ENCODE data around the gene FLYWCH1. TPM values are rescaled to one million over a fixed set of nuclear protein-coding genes. Genes with fewer than 3 reads are reported as not detected.
"Not testable (repeated sequence)": the region's sequence is repeated elsewhere in the genome, so short reads cannot be mapped to it uniquely, and the experiment has no call there.

FLYWCH1 gene
- total and polyA plus RNA-seq, 2 donors, result 11.4 to 38.0 TPM

GRCh38 chr16:2925951-2926649 is 14.4 kb downstream of the FLYWCH1 start:
- Histone ChIP-seq H3K4me1 (ENCODE audit: insufficient read depth) (no peaks in the 10 kb centered on the region), H3K4me3 (ENCODE audit: low read depth, low read length) (no peak overlapping the region), H3K36me3 (ENCODE audit: insufficient read depth) (peaks cover 4% of the 10 kb centered on the region), H3K27ac (ENCODE audit: low read depth) (no peak overlapping the region)
- DNase-seq (ENCODE audit: extremely low spot score), result no peak
- WGBS, result 69% methylated on average over 9 of the region's 9 CpGs

GRCh38 chr16:2926650-2926999 is 14.9 kb downstream of the FLYWCH1 start:
- WGBS, result 82% methylated on average over 5 of the region's 5 CpGs
- Histone ChIP-seq H3K4me3 (ENCODE audit: low read depth, low read length) (no peak overlapping the region), H3K27ac (ENCODE audit: low read depth) (no peak overlapping the region), H3K36me3 (ENCODE audit: insufficient read depth) (peaks cover 4% of the 10 kb centered on the region), H3K4me1 (ENCODE audit: insufficient read depth) (no peaks in the 10 kb centered on the region)
- DNase-seq (ENCODE audit: extremely low spot score), result no peak

GRCh38 chr16:2927010-2927646 is 15.4 kb downstream of the FLYWCH1 start:
- H3K27ac ChIP-seq (ENCODE audit: low read depth), result no peak overlapping the region
- H3K4me3 ChIP-seq (ENCODE audit: low read depth, low read length), result no peak overlapping the region
- 7% methylated on average over 19 of the region's 19 CpGs for WGBS
- peak; percentile 83 for DNase-seq (ENCODE audit: extremely low spot score)
- H3K36me3 ChIP-seq (ENCODE audit: insufficient read depth), result peaks cover 4% of the 10 kb centered on the region
- H3K4me1 ChIP-seq (ENCODE audit: insufficient read depth), result no peaks in the 10 kb centered on the region

- H3K36me3 ChIP-seq (ENCODE audit: insufficient read depth); H3K4me3 ChIP-seq (ENCODE audit: low read depth, low read length); DNase-seq (ENCODE audit: extremely low spot score); H3K4me1 ChIP-seq (ENCODE audit: insufficient read depth); H3K27ac ChIP-seq (ENCODE audit: low read depth): not testable (repeated sequence)
- WGBS, result 87% methylated on average over 4 of the region's 4 CpGs
Measured at GRCh38 chr16:2928151-2928550, 16.4 kb downstream of the FLYWCH1 start.

GRCh38 chr16:2928796-2929195 is 17.1 kb downstream of the FLYWCH1 start:
- no peak overlapping the region for H3K4me3 ChIP-seq (ENCODE audit: low read depth, low read length)
- no peak for DNase-seq (ENCODE audit: extremely low spot score)
- no peaks in the 10 kb centered on the region for H3K4me1 ChIP-seq (ENCODE audit: insufficient read depth)
- H3K36me3 ChIP-seq (ENCODE audit: insufficient read depth), result peaks cover 4% of the 10 kb centered on the region
- no peak overlapping the region for H3K27ac ChIP-seq (ENCODE audit: low read depth)
- WGBS, result 91% methylated on average over 11 of the region's 11 CpGs

GRCh38 chr16:2929693-2930092 is 18.0 kb downstream of the FLYWCH1 start:
- Histone ChIP-seq H3K4me3 (ENCODE audit: low read depth, low read length) (no peak overlapping the region), H3K4me1 (ENCODE audit: insufficient read depth) (no peaks in the 10 kb centered on the region), H3K36me3 (ENCODE audit: insufficient read depth) (peaks cover 7% of the 10 kb centered on the region), H3K27ac (ENCODE audit: low read depth) (no peak overlapping the region)
- 93% methylated on average over 14 of the region's 14 CpGs for WGBS
- DNase-seq (ENCODE audit: extremely low spot score), result no peak

GRCh38 chr16:2930236-2930635 is 18.5 kb downstream of the FLYWCH1 start:
- 95% methylated on average over 15 of the region's 15 CpGs for WGBS
- DNase-seq (ENCODE audit: extremely low spot score), result no peak
- H3K36me3 ChIP-seq (ENCODE audit: insufficient read depth), result peaks cover 8% of the 10 kb centered on the region
- no peaks in the 10 kb centered on the region for H3K4me1 ChIP-seq (ENCODE audit: insufficient read depth)
- H3K27ac ChIP-seq (ENCODE audit: low read depth), result no peak overlapping the region
- H3K4me3 ChIP-seq (ENCODE audit: low read depth, low read length), result no peak overlapping the region

GRCh38 chr16:2931231-2931914 is 19.6 kb downstream of the FLYWCH1 start:
- not testable (repeated sequence) for H3K36me3 ChIP-seq (ENCODE audit: insufficient read depth)
- 93% methylated on average over 13 of the region's 13 CpGs for WGBS

GRCh38 chr16:2933136-2933535 is 21.4 kb downstream of the FLYWCH1 start:
- Histone ChIP-seq H3K27ac (ENCODE audit: low read depth) (no peak overlapping the region), H3K36me3 (ENCODE audit: insufficient read depth) (peaks cover 12% of the 10 kb centered on the region), H3K4me1 (ENCODE audit: insufficient read depth) (no peaks in the 10 kb centered on the region), H3K4me3 (ENCODE audit: low read depth, low read length) (no peak overlapping the region)
- 94% methylated on average over 30 of the region's 30 CpGs for WGBS
- no peak for DNase-seq (ENCODE audit: extremely low spot score)

More at GRCh38 chr16:2931231-2931914, 19.6 kb downstream of the FLYWCH1 start:
- H3K27ac ChIP-seq (ENCODE audit: low read depth); H3K4me3 ChIP-seq (ENCODE audit: low read depth, low read length); DNase-seq (ENCODE audit: extremely low spot score); H3K4me1 ChIP-seq (ENCODE audit: insufficient read depth): not testable (repeated sequence)

GRCh38 chr16:2933701-2934100 is 22.0 kb downstream of the FLYWCH1 start:
- 88% methylated on average over 22 of the region's 22 CpGs for WGBS
- H3K36me3 ChIP-seq (ENCODE audit: insufficient read depth), result peaks cover 15% of the 10 kb centered on the region

GRCh38 chr16:2934450-2934849 is 22.7 kb downstream of the FLYWCH1 start:
- 89% methylated on average over 15 of the region's 15 CpGs for WGBS
- DNase-seq (ENCODE audit: extremely low spot score), result no peak
- Histone ChIP-seq H3K4me3 (ENCODE audit: low read depth, low read length) (no peak overlapping the region), H3K4me1 (ENCODE audit: insufficient read depth) (no peaks in the 10 kb centered on the region), H3K36me3 (ENCODE audit: insufficient read depth) (peaks cover 15% of the 10 kb centered on the region), H3K27ac (ENCODE audit: low read depth) (no peak overlapping the region)

More at GRCh38 chr16:2933701-2934100, 22.0 kb downstream of the FLYWCH1 start:
- H3K27ac ChIP-seq (ENCODE audit: low read depth), result no peak overlapping the region
- H3K4me1 ChIP-seq (ENCODE audit: insufficient read depth), result no peaks in the 10 kb centered on the region
- DNase-seq (ENCODE audit: extremely low spot score), result no peak
- no peak overlapping the region for H3K4me3 ChIP-seq (ENCODE audit: low read depth, low read length)

- H3K36me3 ChIP-seq (ENCODE audit: insufficient read depth), result peaks cover 13% of the 10 kb centered on the region
- no peak overlapping the region for H3K4me3 ChIP-seq (ENCODE audit: low read depth, low read length)
- no peak for DNase-seq (ENCODE audit: extremely low spot score)
- H3K27ac ChIP-seq (ENCODE audit: low read depth), result no peak overlapping the region
- H3K4me1 ChIP-seq (ENCODE audit: insufficient read depth), result no peaks in the 10 kb centered on the region
- 95% methylated on average over 22 of the region's 22 CpGs for WGBS
Measured at GRCh38 chr16:2936436-2937011, 24.8 kb downstream of the FLYWCH1 start.

- Histone ChIP-seq H3K27ac (ENCODE audit: low read depth) (no peak overlapping the region), H3K4me3 (ENCODE audit: low read depth, low read length) (no peak overlapping the region), H3K4me1 (ENCODE audit: insufficient read depth) (no peaks in the 10 kb centered on the region), H3K36me3 (ENCODE audit: insufficient read depth) (peaks cover 14% of the 10 kb centered on the region)
- no peak for DNase-seq (ENCODE audit: extremely low spot score)
- 95% methylated on average over 24 of the region's 24 CpGs for WGBS
Measured at GRCh38 chr16:2937170-2937569, 25.4 kb downstream of the FLYWCH1 start.

GRCh38 chr16:2938206-2938605 is 26.5 kb downstream of the FLYWCH1 start:
- DNase-seq (ENCODE audit: extremely low spot score), result no peak
- Histone ChIP-seq H3K4me3 (ENCODE audit: low read depth, low read length) (no peak overlapping the region), H3K27ac (ENCODE audit: low read depth) (no peak overlapping the region), H3K36me3 (ENCODE audit: insufficient read depth) (peaks cover 15% of the 10 kb centered on the region), H3K4me1 (ENCODE audit: insufficient read depth) (no peaks in the 10 kb centered on the region)
- WGBS, result 96% methylated on average over 12 of the region's 12 CpGs
